Measurements from ENCODE around the gene TFDP2. TPM values are rescaled to one million over a fixed set of nuclear protein-coding genes. Genes with fewer than 3 reads are reported as not detected.

The TFDP2 gene
- total RNA-seq, 1 experiment from 2014 or later, result 55.4 TPM

DNA sequence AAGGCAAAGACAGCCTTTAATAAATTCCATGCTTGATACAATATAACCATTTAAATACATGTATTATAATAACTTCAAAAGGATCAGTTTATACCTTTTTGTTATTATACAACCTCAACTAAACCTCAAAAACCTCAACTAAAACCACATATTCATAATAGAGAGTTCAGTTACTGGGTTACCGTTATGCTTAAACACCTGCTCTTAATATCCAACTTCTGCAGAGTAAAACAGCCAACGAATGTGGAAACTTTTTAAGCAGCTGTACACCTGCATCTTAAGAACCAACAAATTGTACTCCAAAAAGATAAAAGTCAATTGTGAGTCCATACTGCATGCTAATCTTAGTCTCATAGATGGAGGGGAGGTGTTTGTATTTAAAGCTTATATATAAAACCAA lies 53.5 kb downstream of the TFDP2 start:
- no peaks in the 10 kb centered on the region for H3K27me3 ChIP-seq (ENCODE audit: insufficient read depth, low read length)
- ChIA-PET POLR2A (interaction anchor here (0.5 kb wide), 1 partner anchor 871 kb away, joined by 4 read pairs; no protein-coding TSS in a partner anchor), RAD21 (ENCODE audit: low non-redundant PET in 1 of 2, low total read pairs in 2 of 2, uncharacterized antibody in 2 of 2, unreplicated experiment in 2 of 2) (no interaction called here), CTCF (no interaction called here)
- H3K9me2 ChIP-seq (ENCODE audit: insufficient read depth), result no peaks in the 10 kb centered on the region
- no TSS peak for BruUV-seq (replicated peaks)
- no peaks in the 10 kb centered on the region for H3K79me2 ChIP-seq (ENCODE audit: insufficient read depth, low read length)
- no peak overlapping the region for H3K4me3 ChIP-seq (replicated peaks in 1 of 2; ENCODE audit: low read depth in 1 of 2, low read length in 2 of 2)
- intact Hi-C loops (cut with micrococcal nuclease), result no loop called here
- H3K27ac ChIP-seq (ENCODE audit: low read depth, low read length), result no peak overlapping the region
- H3K4me2 ChIP-seq (ENCODE audit: low read length), result no peak overlapping the region
- no peaks in the 10 kb centered on the region for H3K36me3 ChIP-seq (ENCODE audit: control insufficient read depth in 1 of 2, insufficient read depth in 2 of 2, low read length in 2 of 2)
- TF ChIP-seq ZNF274 (IDR thresholded peaks at IDR 0.05; ENCODE audit: low read depth, low read length) (no peak), YY1 (IDR thresholded peaks at IDR 0.05; ENCODE audit: extremely low read depth, insufficient replicate concordance, low read depth, low read length) (no peak), EGR1 (IDR thresholded peaks at IDR 0.05; ENCODE audit: low read depth) (no peak), ATF3 (IDR thresholded peaks at IDR 0.05) (no peak), FOSL1 (IDR thresholded peaks at IDR 0.05; ENCODE audit: low read depth) (no peak), TCF7L2 (IDR thresholded peaks at IDR 0.05; ENCODE audit: borderline replicate concordance, extremely low read depth, insufficient read depth, insufficient read length) (no peak), REST (IDR thresholded peaks at IDR 0.05; ENCODE audit: low read depth) (no peak), POLR2AphosphoS5 (IDR thresholded peaks at IDR 0.05; ENCODE audit: low read depth, low read length) (no peak), RAD21 (IDR thresholded peaks at IDR 0.05; ENCODE audit: low read depth) (no peak), JUND (IDR thresholded peaks at IDR 0.05) (no peak), EZH2 (IDR thresholded peaks at IDR 0.05) (no peak), ELF1 (IDR thresholded peaks at IDR 0.05; ENCODE audit: borderline replicate concordance, low read depth) (no peak), SRF (IDR thresholded peaks at IDR 0.05; ENCODE audit: low read depth) (no peak), SP1 (IDR thresholded peaks at IDR 0.05; ENCODE audit: low read depth) (no peak), ZBTB33 (IDR thresholded peaks at IDR 0.05; ENCODE audit: extremely low read depth, insufficient replicate concordance, low read length) (no peak), SIN3A (IDR thresholded peaks at IDR 0.05; ENCODE audit: low read depth) (no peak)
- TF ChIP-seq, protein P1, sequence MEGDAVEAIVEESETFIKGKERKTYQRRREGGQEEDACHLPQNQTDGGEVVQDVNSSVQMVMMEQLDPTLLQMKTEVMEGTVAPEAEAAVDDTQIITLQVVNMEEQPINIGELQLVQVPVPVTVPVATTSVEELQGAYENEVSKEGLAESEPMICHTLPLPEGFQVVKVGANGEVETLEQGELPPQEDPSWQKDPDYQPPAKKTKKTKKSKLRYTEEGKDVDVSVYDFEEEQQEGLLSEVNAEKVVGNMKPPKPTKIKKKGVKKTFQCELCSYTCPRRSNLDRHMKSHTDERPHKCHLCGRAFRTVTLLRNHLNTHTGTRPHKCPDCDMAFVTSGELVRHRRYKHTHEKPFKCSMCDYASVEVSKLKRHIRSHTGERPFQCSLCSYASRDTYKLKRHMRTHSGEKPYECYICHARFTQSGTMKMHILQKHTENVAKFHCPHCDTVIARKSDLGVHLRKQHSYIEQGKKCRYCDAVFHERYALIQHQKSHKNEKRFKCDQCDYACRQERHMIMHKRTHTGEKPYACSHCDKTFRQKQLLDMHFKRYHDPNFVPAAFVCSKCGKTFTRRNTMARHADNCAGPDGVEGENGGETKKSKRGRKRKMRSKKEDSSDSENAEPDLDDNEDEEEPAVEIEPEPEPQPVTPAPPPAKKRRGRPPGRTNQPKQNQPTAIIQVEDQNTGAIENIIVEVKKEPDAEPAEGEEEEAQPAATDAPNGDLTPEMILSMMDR (IDR thresholded peaks at IDR 0.05 in 2 of 3, conservative IDR thresholded peaks at IDR 0.05 in 1 of 3; ENCODE audit: borderline replicate concordance in 1 of 3, insufficient read depth in 1 of 3, low read depth in 2 of 3, low read length in 2 of 3), result no peak
- H4K20me1 ChIP-seq (ENCODE audit: insufficient read depth), result no peaks in the 10 kb centered on the region
- no peak for ATAC-seq
- H3K9me3 ChIP-seq (ENCODE audit: control insufficient read depth in 1 of 2, insufficient read depth in 1 of 2, low read depth in 1 of 2, low read length in 2 of 2), result no peaks in the 10 kb centered on the region
- H3K9ac ChIP-seq (ENCODE audit: low read length), result no peak overlapping the region
- H2AFZ ChIP-seq (ENCODE audit: low read depth, low read length, poor library complexity, severe bottlenecking), result no peak overlapping the region
- H3K4me1 ChIP-seq (ENCODE audit: control insufficient read depth in 1 of 2, insufficient read depth in 2 of 2, low read length in 2 of 2), result peaks cover 0 to 7% of the 10 kb centered on the region in 2 experiments; a peak in 2 of 4 replicates
- no peak for DNase-seq (ENCODE audit: low read depth, low spot score)

All from HCT116 (cell line).